Measurements from ENCODE around the gene WDR74. TPM values are rescaled to one million over a fixed set of nuclear protein-coding genes. Genes with fewer than 3 reads are reported as not detected.

Gene WDR74
- total RNA-seq, 1 donor from 2014 or later: 124 TPM

DNA sequence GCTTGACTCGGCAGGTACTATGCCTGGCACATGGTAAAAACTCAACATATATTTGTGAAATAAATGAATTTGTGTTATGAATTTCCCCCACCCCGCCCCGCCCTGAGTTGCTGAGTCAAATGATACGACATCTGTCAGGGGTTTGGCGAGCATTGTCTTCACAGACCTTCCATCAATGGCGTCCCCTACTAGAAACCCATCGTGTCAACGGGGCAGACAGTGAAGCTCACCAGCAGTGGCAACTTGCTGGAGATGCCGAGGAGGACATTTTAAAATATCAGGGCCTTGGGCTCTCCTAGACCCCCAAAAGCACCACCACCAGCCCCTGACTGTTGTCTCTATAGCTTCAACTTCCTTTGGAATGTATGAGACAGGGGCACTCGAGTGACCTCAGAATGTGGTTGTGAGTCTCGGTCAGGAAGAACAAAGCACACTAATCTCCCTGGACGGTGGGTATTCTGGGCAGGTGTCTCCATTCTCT lies 33.4 kb downstream of the WDR74 start:
- peak overlapping the region; percentile 96 for H3K4me3 Mint-ChIP-seq
- H3K9me3 Mint-ChIP-seq: no peaks in the 10 kb centered on the region
- ATAC-seq (ENCODE audit: low read depth): peak; percentile 8

DNA sequence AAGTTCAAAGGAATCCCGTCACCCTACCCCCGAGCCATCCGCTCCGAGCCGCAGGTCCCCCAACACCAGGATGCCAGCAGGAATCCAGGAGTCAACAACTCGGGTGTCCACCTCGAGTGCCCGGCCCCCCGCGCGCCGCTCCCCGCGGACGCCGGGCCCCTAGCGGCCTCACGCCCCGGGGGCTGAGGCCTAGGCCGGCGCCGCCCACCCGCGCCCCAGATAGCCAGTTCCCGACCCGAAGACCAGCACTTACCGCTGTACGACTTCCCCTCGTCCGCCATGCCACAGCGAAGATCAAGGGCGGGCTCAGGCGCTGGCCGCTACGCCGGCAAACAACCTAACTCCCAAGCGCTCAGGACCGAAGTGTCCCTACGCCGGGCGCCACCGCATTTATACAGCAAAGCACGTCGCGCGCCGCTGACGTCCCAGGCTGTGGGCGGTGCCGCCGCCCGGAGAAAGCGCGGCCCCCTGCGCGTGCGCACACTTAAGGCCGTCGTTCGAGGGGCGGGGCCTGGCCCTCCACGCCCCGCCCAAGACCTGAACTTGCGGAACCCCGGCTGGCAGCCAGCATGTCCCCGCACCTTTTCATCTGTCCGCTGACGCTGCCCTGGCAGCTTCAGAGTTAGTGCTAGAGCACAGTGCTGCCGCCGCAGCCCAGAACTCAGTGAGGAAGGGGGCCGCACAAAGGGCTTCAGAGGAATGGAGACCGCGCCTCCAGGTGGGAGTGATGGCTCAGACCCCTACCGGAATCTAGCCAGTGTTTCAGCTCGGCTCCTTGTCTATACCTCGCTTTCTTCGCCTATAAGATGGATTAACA lies 34.1 kb downstream of the WDR74 start, which contains the start of gene NXF1:
Gene NXF1, minus strand, starts transcription at position 365 of the 817 bp plus-strand sequence. Its CDS starts 84 bp downstream, at position 281.
- Mint-ChIP-seq H3K4me1 (peaks cover 36% of the 10 kb centered on the region), H3K27me3 (no peaks in the 10 kb centered on the region), H3K4me3 (peak within 1 kb of the TSS; percentile 96), H3K9me3 (no peaks in the 10 kb centered on the region), H3K27ac (peak within 1 kb of the TSS; percentile 93), H3K36me3 (ENCODE audit: low read depth) (peaks cover 38% of the 10 kb centered on the region)
- POLR2A ChIA-PET: interaction anchor here (0.6 to 5.5 kb wide), 32 partner anchors 8 to 238 kb away, joined by 3 to 123 read pairs (median 6); partner anchors contain the start of genes B3GAT3, C11orf98, CSKMT and HNRNPUL2
- TF ChIP-seq, protein P1, sequence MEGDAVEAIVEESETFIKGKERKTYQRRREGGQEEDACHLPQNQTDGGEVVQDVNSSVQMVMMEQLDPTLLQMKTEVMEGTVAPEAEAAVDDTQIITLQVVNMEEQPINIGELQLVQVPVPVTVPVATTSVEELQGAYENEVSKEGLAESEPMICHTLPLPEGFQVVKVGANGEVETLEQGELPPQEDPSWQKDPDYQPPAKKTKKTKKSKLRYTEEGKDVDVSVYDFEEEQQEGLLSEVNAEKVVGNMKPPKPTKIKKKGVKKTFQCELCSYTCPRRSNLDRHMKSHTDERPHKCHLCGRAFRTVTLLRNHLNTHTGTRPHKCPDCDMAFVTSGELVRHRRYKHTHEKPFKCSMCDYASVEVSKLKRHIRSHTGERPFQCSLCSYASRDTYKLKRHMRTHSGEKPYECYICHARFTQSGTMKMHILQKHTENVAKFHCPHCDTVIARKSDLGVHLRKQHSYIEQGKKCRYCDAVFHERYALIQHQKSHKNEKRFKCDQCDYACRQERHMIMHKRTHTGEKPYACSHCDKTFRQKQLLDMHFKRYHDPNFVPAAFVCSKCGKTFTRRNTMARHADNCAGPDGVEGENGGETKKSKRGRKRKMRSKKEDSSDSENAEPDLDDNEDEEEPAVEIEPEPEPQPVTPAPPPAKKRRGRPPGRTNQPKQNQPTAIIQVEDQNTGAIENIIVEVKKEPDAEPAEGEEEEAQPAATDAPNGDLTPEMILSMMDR (IDR thresholded peaks at IDR 0.05): no peak
- peak; percentile 86 for ATAC-seq (ENCODE audit: low read depth)
- DNase-seq: peak; percentile 99
- CTCF ChIA-PET: interaction anchor here (0.7 to 1.3 kb wide), 2 partner anchors 19 to 210 kb away, joined by 3 to 11 read pairs; partner anchors contain the start of gene TMEM179B
- intact Hi-C loops (cut with micrococcal nuclease): loop anchor here (1.0 to 2.0 kb wide), 9 partner anchors 13 to 75 kb away; partner anchors contain the start of genes POLR2G, SLC3A2, TAF6L and TMEM179B

More for the DNA sequence above, 33.4 kb downstream of the WDR74 start:
- DNase-seq: no peak
- ChIA-PET POLR2A (interaction anchor here (0.6 to 5.5 kb wide), 29 partner anchors 8 to 238 kb away, joined by 3 to 123 read pairs (median 5); partner anchors contain the start of genes B3GAT3, C11orf98, CSKMT and HNRNPUL2), CTCF (interaction anchor here (0.7 to 1.3 kb wide), 2 partner anchors 19 to 211 kb away, joined by 3 to 11 read pairs; partner anchors contain the start of gene TMEM179B)
- intact Hi-C loops (cut with micrococcal nuclease): loop anchor here (1.0 to 2.0 kb wide), 9 partner anchors 14 to 74 kb away; partner anchors contain the start of genes POLR2G, SLC3A2, TAF6L and TMEM179B
- H3K27ac Mint-ChIP-seq: peak overlapping the region; percentile 93
- TF ChIP-seq, protein P1 (IDR thresholded peaks at IDR 0.05): no peak
- no peaks in the 10 kb centered on the region for H3K27me3 Mint-ChIP-seq
- peaks cover 34% of the 10 kb centered on the region for H3K36me3 Mint-ChIP-seq (ENCODE audit: low read depth)
- H3K4me1 Mint-ChIP-seq: peaks cover 36% of the 10 kb centered on the region

DNA sequence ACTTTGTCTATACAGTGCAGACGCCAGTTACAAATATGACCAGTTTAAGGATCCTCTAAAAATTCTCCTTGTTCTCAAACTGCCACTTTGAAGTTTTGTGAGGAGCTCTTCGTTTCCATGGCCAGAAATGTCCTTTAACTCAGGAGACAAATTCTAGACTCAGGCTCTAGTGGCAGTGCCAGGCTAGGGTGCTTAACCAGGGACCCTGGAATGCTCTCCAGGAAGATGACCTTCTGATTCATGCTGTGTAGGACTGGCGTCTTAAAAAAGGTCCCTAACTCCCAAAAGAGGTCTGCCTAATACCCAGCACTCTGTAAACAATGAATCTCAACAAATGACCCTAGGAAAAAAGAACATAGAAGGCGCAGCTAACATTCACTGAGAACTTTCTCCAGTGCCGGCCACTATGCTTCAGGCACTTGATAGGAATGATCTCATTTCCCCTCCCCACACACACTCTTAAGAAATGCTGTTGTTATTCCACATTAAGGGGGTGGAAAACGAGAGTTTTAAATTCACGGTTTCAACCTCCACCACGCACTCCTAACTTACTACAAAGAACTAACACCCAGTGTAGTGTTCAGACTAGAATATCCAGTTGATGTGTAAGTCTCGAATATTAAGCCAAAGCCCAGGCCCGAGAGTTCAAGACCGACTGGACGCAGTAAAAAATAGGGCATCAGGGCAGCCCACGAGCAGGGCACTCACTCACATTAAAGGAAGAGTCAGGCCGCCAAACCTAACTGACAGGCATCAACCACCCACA lies 34.9 kb downstream of the WDR74 start:
- ATAC-seq (ENCODE audit: low read depth): peak; percentile 13
- Mint-ChIP-seq H3K9me3 (no peaks in the 10 kb centered on the region), H3K4me3 (peak overlapping the region; percentile 96), H3K27me3 (no peaks in the 10 kb centered on the region), H3K36me3 (ENCODE audit: low read depth) (peaks cover 46% of the 10 kb centered on the region), H3K27ac (peak overlapping the region; percentile 86), H3K4me1 (peaks cover 36% of the 10 kb centered on the region)
- POLR2A ChIA-PET: interaction anchor here (0.6 to 5.5 kb wide), 14 partner anchors 10 to 140 kb away, joined by 3 to 123 read pairs (median 8); partner anchors contain the start of genes C11orf98, CSKMT, HNRNPUL2 and POLR2G
- no peak for DNase-seq
- TF ChIP-seq, protein P1 (IDR thresholded peaks at IDR 0.05): no peak
- intact Hi-C loops (cut with micrococcal nuclease): loop anchor here (1.0 to 2.0 kb wide), 9 partner anchors 12 to 76 kb away; partner anchors contain the start of genes POLR2G, SLC3A2, TAF6L and TMEM179B
- CTCF ChIA-PET: no interaction called here

DNA sequence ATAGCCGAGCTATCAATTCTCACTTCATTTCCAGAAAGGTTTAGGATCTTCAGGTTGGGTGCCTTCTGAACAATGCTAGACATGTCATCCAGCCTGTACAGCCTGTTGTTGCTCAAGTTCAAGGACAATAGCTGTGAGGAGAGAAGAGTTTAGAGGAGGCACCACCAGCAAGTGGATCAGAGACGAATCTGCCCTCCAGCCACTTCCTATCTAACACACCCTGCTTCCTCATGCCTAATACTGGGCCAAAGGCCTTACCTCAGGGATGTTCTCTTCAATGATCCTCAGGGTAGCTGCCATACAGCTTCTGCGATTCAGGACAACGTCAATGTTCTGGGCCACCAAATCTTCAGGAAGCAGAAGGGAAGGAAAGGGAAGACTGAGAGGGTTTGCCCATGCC lies 38.3 kb downstream of the WDR74 start:
- CTCF ChIA-PET: interaction anchor here (1.2 kb wide), 1 partner anchor 15 kb away, joined by 4 read pairs; no protein-coding TSS in a partner anchor
- Mint-ChIP-seq H3K4me1 (peaks cover 28% of the 10 kb centered on the region), H3K9me3 (no peaks in the 10 kb centered on the region), H3K4me3 (no peak overlapping the region), H3K36me3 (ENCODE audit: low read depth) (peaks cover 76% of the 10 kb centered on the region), H3K27me3 (no peaks in the 10 kb centered on the region), H3K27ac (no peak overlapping the region)
- ATAC-seq (ENCODE audit: low read depth) (no peak), DNase-seq (no peak)
- POLR2A ChIA-PET: interaction anchor here (0.5 to 3.4 kb wide), 15 partner anchors 8 to 80 kb away, joined by 3 to 23 read pairs (median 4); partner anchors contain the start of genes SLC3A2, STX5, TEX54 and TMEM179B
- intact Hi-C loops (cut with micrococcal nuclease): no loop called here
- TF ChIP-seq, protein P1 (IDR thresholded peaks at IDR 0.05): no peak

All from activated B cell treated with CpG ODN at 0.5 μM for 24 hours (primary cell).